HUES64 (cell line): ENCODE measurements around the gene FGD2.
A peak's percentile ranks its signal among the peaks of the same experiment; 100 is the strongest.
"Not testable (repeated sequence)": the region's sequence is repeated elsewhere in the genome, so short reads cannot be mapped to it uniquely, and the experiment has no call there.

Experiments
- H3K27ac ChIP-seq: 2 replicates; pipeline ENCODE4 v1.7.0; 2013; ENCODE audit warnings: low read depth, low read length, inconsistent platforms
- H3K27me3 ChIP-seq: 2 replicates; pipeline ENCODE4 v1.6.1; 2013; ENCODE audit warnings: mild to moderate bottlenecking, low read length; ENCODE audit not compliant: insufficient read depth
- H3K36me3 ChIP-seq: 2 replicates; pipeline ENCODE4 v1.6.1; 2013; ENCODE audit warnings: mild to moderate bottlenecking, low read length; ENCODE audit not compliant: insufficient read depth
- H3K4me1 ChIP-seq: 2 replicates; pipeline ENCODE4 v1.6.1; 2013; ENCODE audit warnings: mild to moderate bottlenecking, low read length, moderate library complexity; ENCODE audit not compliant: insufficient read depth
- H3K4me3 ChIP-seq: 2 replicates; pipeline ENCODE4 v1.5.1; 2013; ENCODE audit warnings: mild to moderate bottlenecking, low read length, moderate library complexity
- H3K9ac ChIP-seq: 2 replicates; pipeline ENCODE4 v1.6.1; 2013; ENCODE audit warnings: mild to moderate bottlenecking, low read depth, low read length
- H3K9me3 ChIP-seq: 2 replicates; pipeline ENCODE4 v1.6.1; 2013; ENCODE audit warnings: low read depth, low read length; ENCODE audit not compliant: insufficient read depth
- WGBS: fragments of 150-250, 120-280 bp; methylation state at CpG from one replicate; pipeline ENCODE4 v1.1.7; 2013; ENCODE audit warnings: missing lambda C conversion rate; 5-methylcytosine and 5-hydroxymethylcytosine counted together

Gene FGD2

GRCh38 chr6:37058084-37058586 lies 52.7 kb downstream of the FGD2 start:
- Histone ChIP-seq H3K27me3 (no peaks in the 10 kb centered on the region), H3K9me3 (no peaks in the 10 kb centered on the region), H3K4me1 (peaks cover 25% of the 10 kb centered on the region), H3K27ac (no peak overlapping the region), H3K36me3 (no peaks in the 10 kb centered on the region), H3K4me3 (no peak overlapping the region), H3K9ac (no peak overlapping the region)
- 93% methylated on average over 9 of the region's 9 CpGs for WGBS

GRCh38 chr6:37058984-37059343 lies 53.5 kb downstream of the FGD2 start:
- not testable (repeated sequence) for H3K9me3 ChIP-seq, H3K4me3 ChIP-seq, H3K27me3 ChIP-seq, H3K36me3 ChIP-seq, H3K9ac ChIP-seq
- Histone ChIP-seq H3K27ac (peak overlapping the region; percentile 98; the same call in 1 of the 2 replicates), H3K4me1 (peaks cover 25% of the 10 kb centered on the region)
- WGBS: 83% methylated on average over 5 of the region's 5 CpGs

- Histone ChIP-seq H3K9me3 (no peaks in the 10 kb centered on the region), H3K4me1 (peaks cover 25% of the 10 kb centered on the region), H3K36me3 (no peaks in the 10 kb centered on the region), H3K27ac (peak overlapping the region; percentile 98), H3K4me3 (peak overlapping the region; percentile 40), H3K9ac (peak overlapping the region; percentile 89), H3K27me3 (no peaks in the 10 kb centered on the region)
- WGBS: 12% methylated on average over 19 of the region's 19 CpGs
These were observed 54.1 kb downstream of the FGD2 start for GRCh38 chr6:37059344-37060194.

GRCh38 chr6:37060195-37060559 lies 54.7 kb downstream of the FGD2 start:
- Histone ChIP-seq H3K4me1 (peaks cover 22% of the 10 kb centered on the region), H3K9ac (peak overlapping the region; percentile 89; the same call in 1 of the 2 replicates), H3K4me3 (no peak overlapping the region), H3K27ac (peak overlapping the region; percentile 98), H3K27me3 (no peaks in the 10 kb centered on the region), H3K36me3 (no peaks in the 10 kb centered on the region), H3K9me3 (no peaks in the 10 kb centered on the region)
- WGBS: 75% methylated on average over 4 of the region's 4 CpGs

GRCh38 chr6:37061157-37061804 lies 55.8 kb downstream of the FGD2 start:
- Histone ChIP-seq H3K4me3 (no peak overlapping the region), H3K9me3 (no peaks in the 10 kb centered on the region), H3K36me3 (no peaks in the 10 kb centered on the region), H3K9ac (no peak overlapping the region), H3K4me1 (peaks cover 17% of the 10 kb centered on the region), H3K27me3 (no peaks in the 10 kb centered on the region), H3K27ac (no peak overlapping the region)
- 90% methylated on average over 11 of the region's 11 CpGs for WGBS

DNA sequence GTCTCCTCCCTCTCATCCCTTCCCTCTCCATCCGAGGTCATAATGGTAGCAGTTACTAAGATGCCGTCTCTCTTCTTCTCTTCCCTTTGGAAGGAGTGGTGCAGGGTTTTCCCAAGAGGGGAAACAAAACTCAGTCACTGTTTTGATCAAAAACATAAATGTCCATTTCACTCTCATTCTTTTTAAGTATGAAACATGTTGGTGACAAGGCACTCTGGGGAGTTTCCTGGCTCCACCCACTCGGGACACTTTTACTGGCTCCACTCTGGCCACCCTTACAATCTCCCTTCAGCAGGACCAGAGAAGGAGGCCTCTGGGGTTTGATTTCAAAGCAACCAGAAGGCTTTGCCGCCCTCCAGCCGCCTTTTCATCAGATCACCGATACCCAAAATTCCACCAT lies 57.0 kb downstream of the FGD2 start:
- WGBS: 88% methylated on average over 6 of the region's 6 CpGs
- H3K36me3 ChIP-seq: no peaks in the 10 kb centered on the region

GRCh38 chr6:37068356-37069270 lies 63.2 kb downstream of the FGD2 start:
- H3K36me3 ChIP-seq: no peaks in the 10 kb centered on the region
- no peak overlapping the region for H3K9ac ChIP-seq
- peaks cover 16% of the 10 kb centered on the region for H3K4me1 ChIP-seq
- 90% methylated on average over 17 of the region's 17 CpGs for WGBS
- H3K27me3 ChIP-seq: no peaks in the 10 kb centered on the region
- no peak overlapping the region for H3K4me3 ChIP-seq
- H3K27ac ChIP-seq: no peak overlapping the region
- no peaks in the 10 kb centered on the region for H3K9me3 ChIP-seq

More for the DNA sequence above, 57.0 kb downstream of the FGD2 start:
- H3K9me3 ChIP-seq: no peaks in the 10 kb centered on the region
- H3K4me1 ChIP-seq: peaks cover 12% of the 10 kb centered on the region; the same call in 1 of the 2 replicates
- no peak overlapping the region for H3K27ac ChIP-seq
- no peak overlapping the region for H3K4me3 ChIP-seq
- H3K9ac ChIP-seq: no peak overlapping the region
- no peaks in the 10 kb centered on the region for H3K27me3 ChIP-seq

DNA sequence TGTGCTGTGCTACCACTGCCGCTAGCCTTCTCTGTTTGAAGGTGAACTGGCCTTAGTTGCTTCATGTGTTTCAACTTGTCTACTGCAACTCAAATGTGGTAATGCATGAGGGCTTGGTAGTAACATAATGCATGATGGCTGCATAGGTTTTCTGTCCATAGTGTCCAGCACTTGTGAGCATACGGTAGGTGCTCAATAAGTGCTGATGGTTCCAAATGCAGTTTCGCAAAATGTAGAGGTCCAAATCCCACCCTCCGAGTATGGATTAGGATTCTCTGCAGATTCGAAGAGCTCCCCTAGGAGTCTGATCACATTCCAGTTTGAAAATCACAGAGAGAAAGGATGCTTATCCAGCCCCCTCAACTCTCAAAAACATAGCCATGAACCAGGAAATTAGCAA lies 64.2 kb downstream of the FGD2 start:
- Histone ChIP-seq H3K9ac (no peak overlapping the region), H3K36me3 (no peaks in the 10 kb centered on the region), H3K4me3 (no peak overlapping the region), H3K27ac (no peak overlapping the region), H3K4me1 (peaks cover 16% of the 10 kb centered on the region), H3K27me3 (no peaks in the 10 kb centered on the region), H3K9me3 (no peaks in the 10 kb centered on the region)
- WGBS: 89% methylated on average over 5 of the region's 5 CpGs

- WGBS: 86% methylated on average over 5 of the region's 5 CpGs
- Histone ChIP-seq H3K27me3 (no peaks in the 10 kb centered on the region), H3K9ac (no peak overlapping the region), H3K9me3 (no peaks in the 10 kb centered on the region), H3K4me3 (no peak overlapping the region), H3K4me1 (peaks cover 19% of the 10 kb centered on the region), H3K36me3 (no peaks in the 10 kb centered on the region), H3K27ac (peak overlapping the region; percentile 93; the same call in 1 of the 2 replicates)
These were observed 67.1 kb downstream of the FGD2 start for GRCh38 chr6:37072526-37072925.

DNA sequence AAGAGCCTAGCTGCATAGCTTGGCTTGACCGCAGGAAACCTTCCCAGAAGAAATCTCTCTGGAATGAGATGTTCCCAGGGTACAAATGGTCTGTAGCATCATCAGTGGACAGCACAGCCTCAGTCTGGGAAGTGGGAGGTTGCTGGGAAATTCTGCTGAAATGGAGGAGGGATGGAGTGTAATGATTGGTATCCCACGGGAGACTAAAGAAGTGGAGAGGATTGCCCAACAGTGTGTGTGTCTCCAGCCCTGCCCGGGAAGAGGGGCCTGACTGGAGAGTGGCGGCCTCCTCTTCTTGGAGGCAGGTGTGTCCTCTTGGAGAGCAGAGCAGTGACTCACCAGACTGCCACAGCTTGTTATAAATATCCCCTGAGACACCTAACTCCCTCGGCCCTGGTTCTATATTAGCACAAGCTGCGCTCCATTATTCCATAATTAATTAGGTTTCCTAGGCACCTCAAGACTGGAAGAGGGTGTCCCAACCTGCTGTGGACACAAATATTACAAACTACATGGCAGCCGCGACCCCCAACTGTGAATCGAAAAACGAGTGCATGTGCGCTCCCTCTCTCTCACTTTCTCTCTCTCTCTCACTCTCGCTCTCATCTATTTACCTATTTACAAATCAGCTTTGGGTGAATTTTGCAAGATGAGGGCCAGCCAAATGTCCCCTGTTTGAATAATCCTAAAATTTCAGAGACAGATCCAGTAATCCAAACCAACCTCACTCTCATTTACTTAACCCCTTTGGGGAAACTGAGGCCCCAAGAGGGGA lies 68.8 kb downstream of the FGD2 start:
- H3K36me3 ChIP-seq: no peaks in the 10 kb centered on the region
- no peaks in the 10 kb centered on the region for H3K27me3 ChIP-seq
- WGBS: 90% methylated on average over 12 of the region's 12 CpGs
- no peak overlapping the region for H3K9ac ChIP-seq
- H3K4me3 ChIP-seq: no peak overlapping the region
- H3K4me1 ChIP-seq: peaks cover 28% of the 10 kb centered on the region
- H3K27ac ChIP-seq: no peak overlapping the region
- no peaks in the 10 kb centered on the region for H3K9me3 ChIP-seq
